Fibroblast of peridontal ligament (primary cell): ENCODE data around the gene TMEM266.

ENCODE experiments used
- DNase-seq: peaks from one replicate; pipeline ENCODE4 v3.0.0-alpha.2; 2010; ENCODE audit errors: extremely low read depth

The TMEM266 gene

GRCh38 chr15:76127880-76128279 is 68.1 kb downstream of the TMEM266 start:
- no peak for DNase-seq

GRCh38 chr15:76134537-76134936 is 74.8 kb downstream of the TMEM266 start:
- no peak for DNase-seq

GRCh38 chr15:76135516-76135915 is 75.7 kb downstream of the TMEM266 start:
- DNase-seq, result no peak

DNA sequence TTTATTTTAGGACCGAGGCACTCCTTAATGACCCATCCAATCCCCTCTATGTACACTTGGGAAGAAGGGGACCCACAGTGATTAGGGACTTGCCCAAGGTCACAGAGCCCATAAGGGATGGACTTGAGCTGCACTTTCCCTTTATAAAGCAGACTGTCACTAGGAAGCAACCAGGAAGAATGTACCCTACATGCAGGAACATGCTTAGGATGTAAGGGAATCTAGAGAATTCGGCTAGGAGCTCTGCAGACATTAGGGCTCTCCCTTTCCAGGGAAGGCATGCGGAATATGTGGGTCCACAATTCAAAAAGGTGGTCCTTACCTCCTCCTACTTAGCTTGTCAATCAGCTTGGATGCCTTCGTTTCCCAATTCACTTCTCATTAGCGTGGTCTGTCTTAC is 78.7 kb downstream of the TMEM266 start:
- no peak for DNase-seq

DNA sequence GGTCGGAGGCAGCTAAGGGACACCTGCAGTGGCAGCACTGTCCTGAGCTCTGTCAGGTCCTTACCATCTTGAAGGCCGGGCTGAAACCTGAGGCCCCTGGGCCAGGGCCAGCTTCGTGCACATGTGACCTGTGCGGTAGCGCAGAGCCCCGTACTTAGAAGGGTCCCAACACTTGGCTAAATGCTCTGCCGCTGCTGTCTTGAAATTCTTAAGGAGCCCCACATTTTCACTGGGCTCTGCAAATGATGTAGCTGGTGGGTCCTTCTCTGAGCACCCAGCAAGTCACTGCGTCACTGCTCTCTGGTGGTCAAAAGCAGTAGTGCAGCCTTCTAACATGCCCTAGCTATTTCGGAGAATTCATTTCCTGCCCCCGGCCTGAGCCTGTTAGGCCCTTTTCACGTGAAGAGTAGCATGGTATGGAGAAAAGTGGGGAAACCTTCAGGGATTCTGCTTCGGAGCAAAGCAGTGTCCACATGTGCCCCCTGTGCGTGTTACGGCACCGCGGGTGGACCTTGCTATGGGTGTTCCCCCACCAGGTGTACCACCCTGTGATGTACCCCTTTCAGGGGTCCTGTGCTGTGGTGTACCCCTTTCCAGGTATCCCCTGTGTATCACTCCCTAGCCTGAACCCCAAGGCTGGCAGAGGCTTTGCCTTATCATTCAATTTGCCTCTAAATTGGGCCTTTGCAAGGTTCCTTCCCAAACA is 79.7 kb downstream of the TMEM266 start:
- DNase-seq, result peak; percentile 74

GRCh38 chr15:76140074-76140464 is 80.3 kb downstream of the TMEM266 start:
- DNase-seq, result no peak

DNA sequence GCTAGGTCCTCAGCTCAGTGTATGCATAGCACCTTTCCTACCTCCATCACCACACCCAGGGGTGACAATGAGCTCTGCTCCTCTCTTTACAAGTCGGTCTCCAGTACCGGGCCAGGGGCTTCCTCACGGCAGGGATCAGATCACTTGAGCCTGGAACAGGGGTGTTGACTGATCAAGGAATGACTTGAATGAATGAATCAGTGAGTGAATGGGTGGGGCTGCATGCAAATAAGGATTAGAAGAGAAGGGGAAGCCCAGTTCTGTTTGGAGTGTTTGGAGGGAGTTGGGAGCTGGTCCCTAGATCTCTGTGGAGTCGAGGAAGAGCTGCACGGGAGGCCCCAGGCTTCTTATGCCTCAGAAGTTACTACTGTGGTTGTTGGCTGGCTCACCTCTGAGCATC is 87.0 kb downstream of the TMEM266 start:
- DNase-seq, result no peak

- peak; percentile 11 for DNase-seq
These were observed 88.3 kb downstream of the TMEM266 start for GRCh38 chr15:76147906-76148570.

DNA sequence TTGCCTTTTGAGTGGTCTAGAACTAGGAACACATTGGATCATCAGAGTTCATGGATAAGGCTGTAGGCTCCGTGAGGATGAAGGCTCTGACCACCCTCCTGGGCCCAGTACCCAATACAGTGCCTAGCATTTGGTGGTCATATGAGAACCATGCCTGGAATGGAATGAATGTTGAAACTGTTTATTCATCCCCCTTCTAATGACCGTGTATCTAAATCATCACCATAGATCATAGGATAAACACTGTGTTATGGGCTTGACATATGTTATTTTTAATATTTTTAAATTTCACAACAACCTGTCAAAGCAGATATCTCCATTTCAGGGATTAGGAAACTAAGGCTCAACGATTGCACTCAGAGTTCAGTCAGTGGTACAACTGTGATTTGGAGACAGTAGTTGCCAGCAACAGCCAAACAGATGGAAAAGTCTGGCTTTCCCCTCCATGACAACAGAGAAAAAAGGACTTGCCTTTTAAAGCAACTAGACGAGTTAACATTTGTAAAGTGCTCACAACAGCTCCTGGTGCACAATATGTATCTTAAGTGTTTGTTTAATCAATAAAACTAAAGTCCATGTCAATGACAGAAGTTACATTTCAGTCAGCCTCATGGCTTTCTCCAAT is 89.6 kb downstream of the TMEM266 start:
- peak; percentile 48 for DNase-seq

DNA sequence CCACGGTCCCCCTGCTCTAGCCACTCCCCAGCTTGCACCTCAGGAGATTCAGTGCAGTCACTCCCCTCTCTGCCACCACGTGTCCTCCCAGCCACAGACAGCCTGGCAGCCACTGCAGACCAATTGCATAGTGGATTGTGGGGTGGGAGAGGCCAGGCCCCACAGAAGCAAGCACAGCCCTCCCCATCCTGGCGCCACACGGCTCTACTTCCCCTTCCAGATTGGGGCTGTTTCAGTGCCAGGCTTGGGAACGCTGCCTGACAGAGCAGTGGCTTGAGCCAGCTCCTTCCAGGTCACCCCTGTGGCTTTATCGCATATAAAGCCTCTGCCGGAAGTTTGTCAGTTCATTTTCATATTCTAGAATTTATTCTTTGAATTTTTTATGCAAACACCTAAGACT is 90.7 kb downstream of the TMEM266 start:
- DNase-seq, result no peak

- DNase-seq, result peak; percentile 68
These were observed 91.3 kb downstream of the TMEM266 start for GRCh38 chr15:76150971-76151598.

- no peak for DNase-seq
These were observed 91.8 kb downstream of the TMEM266 start for GRCh38 chr15:76151599-76151974.

DNA sequence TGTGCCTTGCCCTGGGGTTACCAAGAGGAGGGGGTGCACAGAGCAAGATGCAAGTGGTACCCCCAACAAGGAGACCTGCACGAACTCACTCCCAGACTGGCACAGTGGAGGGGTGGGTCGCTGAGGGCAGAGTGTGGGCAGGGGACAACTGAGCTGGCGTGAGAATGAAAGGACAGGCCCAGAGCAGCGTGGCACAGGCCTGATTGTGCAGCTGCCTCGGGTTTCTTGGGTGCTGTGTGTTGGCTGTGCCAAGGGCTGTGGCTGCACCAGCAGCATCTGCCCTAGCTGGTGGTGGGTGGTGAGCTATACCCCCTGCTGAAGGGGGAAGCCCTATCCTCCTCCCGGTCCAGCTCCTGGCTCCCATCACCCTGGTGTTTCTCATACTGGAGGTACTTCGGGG is 92.4 kb downstream of the TMEM266 start:
- no peak for DNase-seq

DNA sequence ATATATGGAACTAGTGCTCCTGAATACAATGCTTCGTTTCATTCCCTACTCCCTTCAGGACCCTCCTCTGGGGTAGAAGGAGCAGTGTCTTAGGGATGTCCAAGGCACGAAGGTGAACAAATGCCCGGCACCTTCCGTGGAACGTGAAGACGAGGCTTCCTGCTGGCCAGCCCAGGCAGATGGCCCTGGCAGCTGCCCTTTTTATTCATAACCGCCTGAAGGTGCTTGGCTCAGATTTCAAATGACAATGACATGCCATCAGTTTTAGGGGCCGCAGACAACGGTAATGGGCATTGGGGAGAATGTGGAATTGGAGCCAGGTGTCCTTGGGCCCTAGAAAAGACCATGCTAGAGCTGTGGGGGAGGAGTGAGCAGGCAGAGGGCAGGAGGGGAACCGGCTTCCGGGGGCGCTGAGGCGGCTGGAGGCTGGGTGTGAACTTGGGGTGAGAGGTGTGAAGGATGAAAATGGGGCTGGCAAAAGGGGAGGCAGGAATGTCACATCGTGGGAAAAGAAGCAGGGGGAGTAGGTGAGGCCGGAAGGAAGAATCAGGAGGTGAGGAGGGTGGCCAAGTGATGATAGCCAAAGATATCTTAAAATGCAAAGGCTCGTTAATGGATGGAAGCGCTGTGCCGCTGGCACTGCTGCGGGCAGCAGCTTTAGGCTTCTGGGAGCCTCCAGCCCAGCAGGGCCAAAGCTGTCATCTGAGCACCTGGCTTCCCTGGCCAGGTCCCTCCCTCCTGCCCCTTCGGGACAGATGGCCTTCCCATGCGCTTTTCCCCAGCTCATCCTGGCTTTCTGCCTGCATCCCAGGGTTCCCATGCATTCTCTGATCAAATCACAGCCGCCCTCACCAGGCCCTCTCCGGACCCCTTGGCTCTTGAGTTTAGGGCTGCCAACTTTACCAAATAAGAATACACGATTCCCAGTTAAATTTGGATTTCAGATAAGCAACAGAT is 93.7 kb downstream of the TMEM266 start:
- DNase-seq, result no peak

DNA sequence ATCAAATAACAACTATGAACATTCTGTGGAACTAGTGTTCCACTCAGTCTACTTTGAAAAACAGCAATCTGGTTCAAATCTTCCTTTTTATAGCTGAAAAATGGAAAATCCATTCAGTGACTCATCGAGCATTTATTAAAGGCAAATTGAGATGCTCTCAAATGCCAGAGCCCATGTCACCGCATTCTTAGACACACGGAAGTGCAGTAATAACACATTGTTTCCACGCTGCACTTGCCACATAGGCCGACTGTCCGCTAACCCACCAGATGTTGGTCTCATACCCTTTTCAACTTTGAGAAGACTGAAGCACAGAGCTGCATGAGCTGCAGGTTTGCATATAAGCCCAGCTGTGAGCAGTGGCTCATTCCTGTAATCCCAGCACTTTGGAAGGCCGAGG is 95.9 kb downstream of the TMEM266 start:
- peak; percentile 21 for DNase-seq

- no peak for DNase-seq
These were observed 98.4 kb downstream of the TMEM266 start for GRCh38 chr15:76158226-76158625.

- no peak for DNase-seq
These were observed 99.0 kb downstream of the TMEM266 start for GRCh38 chr15:76158815-76159214.

DNA sequence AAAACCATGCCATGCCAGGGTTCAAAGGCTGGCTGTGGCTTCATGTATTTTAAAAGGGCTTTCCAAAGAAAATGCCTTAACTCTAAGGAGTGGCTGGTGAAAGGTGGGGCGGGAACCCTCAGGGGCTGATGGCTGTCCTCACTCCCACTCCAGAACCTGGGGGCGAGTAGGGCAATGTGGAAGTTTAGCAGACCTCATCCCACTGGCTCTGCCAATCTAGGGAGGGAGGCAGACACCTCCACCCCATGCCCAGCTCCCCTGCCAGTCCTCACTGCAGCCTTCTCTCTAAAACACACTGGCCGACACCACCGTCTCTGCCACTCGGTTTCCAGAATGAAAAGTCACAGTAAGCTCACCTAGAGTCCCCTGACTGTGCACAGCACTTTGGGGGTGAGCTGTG is 99.5 kb downstream of the TMEM266 start:
- no peak for DNase-seq

DNA sequence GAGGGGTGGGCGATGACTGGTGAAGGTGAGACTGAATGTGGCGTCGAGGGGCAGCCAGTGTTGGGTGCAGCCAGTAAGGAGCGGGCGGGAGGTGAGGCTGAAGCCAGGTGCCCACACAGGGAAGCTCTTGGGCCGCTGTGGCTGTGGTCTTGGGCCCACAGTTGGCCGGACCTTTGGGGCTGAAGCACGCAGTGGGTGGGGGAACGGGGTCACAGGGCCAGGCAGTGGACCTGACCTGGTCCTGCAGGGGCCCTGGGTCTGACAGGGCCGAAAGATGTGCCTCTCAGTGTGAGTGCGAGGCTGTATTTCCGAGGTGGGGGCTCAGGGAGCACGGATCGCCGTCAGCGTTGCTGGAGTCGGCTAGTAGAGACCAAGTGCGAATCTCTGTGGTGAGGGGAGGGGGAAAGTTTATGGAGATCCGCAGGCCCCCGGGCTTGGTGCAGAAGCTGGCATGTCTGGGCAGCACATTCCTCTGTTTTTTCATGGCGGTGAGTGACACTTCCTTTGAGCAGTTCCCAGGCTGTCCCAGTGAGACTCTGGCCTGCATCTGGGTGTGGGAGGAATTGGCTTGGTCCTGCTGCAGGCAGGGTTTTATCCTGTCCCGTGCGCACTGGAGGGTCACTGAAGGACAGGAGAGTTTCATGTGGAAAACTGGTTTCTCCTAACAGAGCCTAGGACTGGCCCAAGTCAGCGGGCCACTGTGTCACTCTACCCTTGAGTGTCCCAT is 100.8 kb downstream of the TMEM266 start:
- no peak for DNase-seq

DNA sequence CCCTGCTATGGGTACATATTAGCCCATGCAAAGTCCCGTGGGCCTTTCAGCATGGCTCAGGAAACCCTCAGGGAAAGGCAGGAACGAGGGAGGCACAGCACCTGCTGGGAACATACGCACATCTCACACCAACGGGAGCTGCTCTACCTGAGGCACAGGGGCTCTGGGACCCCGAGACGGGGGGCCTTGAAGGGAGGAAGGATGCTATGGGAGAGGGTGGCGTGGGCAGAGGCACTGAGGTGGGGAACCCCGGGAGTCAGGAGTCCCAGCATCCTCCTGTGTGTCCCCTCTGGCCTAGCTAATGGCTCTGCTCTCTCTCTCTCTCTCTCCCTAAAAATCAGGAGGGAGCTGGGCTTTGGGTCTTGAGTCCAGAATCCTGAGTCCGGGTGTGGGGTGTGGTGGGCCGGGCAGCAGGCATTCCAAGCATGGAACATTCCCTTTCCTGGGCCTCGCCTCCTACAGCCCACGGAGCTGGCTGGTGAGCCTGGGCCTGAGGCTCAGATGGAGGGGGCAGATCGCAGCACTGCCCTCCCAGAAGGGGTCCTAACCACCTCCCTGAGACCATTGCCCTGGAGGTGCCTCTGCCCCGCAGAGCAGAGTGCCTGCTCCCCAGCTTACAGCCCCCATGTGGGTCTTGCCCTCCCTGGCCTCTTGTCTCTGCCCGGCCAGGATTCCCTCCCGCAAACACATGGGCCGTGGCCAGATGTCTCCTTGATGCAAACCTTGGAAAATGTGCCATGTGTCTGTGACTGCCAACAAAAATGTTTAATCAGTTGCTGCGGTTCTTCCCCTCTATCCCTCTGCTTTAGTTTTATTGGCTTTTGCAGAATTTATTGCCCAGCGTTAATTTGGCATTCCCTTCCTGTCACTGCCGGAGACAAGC is 101.6 kb downstream of the TMEM266 start:
- peak; percentile 23 for DNase-seq
